GM03348 (cell line): ENCODE data around the gene RFX3.

ENCODE experiments used
- DNase-seq: peaks from one replicate; pipeline ENCODE4 v3.0.0; 2012; ENCODE audit warnings: low spot score

Gene RFX3

GRCh38 chr9:3513265-3513818 is 12.5 kb downstream of the RFX3 start:
- DNase-seq: no peak

DNA sequence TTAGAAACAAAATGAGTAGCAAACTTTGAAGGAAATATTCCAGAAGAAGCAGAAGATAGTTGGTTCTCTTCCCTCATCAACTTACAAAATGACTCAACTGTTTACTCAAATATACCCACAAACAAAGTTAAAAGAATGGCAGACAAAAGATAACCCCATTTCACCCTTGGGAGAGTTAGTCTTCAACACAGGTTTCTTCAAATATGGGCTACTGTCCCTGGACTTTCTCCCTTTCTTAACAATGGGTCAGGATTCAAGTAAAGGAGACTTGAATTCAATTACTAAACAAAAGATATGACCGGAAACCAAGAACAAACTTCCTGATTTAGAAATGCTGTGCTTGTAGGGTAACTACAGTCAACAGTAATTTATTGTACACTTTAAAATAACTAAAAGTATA is 14.2 kb downstream of the RFX3 start:
- DNase-seq: no peak

DNA sequence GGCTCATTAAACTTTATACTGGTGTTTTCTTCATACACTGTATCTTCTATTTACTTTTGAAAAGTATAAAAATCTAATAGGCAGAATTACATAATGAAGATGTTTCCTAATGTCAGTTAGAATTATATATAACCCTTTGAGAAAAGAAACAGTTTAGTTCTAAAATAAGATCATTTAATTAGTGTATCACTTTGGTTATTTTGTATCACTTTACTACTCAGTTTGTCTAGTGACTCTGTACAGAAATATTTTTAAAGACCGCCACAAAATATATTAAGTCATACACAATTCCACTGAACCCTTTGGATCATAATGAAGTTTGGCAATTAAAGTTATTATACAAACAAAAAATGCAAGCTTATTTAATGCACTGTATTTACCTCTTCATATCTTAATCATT is 15.0 kb downstream of the RFX3 start:
- DNase-seq: no peak

GRCh38 chr9:3509926-3510325 is 15.9 kb downstream of the RFX3 start:
- no peak for DNase-seq

DNA sequence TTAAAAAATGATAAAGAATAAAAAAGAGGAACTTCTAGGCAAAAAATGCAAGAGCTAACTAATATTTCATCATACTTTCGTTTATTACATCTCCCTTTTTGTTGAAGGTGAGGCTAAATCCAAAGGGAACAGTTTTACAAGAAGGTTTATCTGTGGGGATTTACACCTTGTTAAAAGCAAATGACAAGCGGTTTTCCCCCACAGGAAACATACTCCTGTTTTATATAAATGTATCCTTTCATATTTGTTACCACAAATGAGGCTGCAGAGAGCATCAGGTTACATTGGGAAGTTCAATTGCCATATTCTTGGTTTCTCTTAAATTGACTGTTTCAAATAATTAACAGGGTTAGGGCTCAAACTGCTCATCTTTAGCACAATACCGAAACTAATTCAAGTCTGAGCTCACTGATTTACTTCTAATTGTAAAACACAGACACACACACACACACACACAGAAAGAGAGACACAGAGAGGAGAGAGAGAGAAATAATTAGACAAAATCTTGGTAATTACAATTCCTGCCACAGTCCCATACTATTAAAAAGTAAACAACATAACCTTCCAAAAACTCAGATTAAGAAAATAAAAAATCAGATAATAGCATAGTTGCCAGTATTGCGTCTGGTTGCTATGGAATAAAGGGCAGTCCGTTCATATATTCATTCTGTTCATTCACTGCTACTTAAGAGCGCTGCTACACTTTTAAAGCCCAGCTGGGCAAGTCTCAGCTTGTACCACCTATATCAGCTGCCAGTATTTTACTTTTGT is 17.1 kb downstream of the RFX3 start:
- DNase-seq: no peak

DNA sequence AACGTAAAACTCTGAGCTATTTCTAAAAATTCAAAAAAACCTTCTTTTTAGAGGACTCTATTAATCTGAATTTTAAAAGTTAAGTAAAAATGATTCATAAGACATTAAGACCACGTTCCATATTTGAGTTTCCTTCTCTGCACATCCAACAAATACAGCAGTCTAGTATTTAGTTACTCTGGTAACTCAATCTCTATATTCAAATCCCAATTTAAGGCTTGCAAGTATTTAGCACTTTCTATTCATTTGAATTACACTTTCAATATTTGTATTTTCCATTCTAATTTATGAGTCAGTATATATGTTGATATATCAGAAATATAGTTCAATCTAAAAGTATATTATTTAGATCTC is 17.7 kb downstream of the RFX3 start:
- no peak for DNase-seq

DNA sequence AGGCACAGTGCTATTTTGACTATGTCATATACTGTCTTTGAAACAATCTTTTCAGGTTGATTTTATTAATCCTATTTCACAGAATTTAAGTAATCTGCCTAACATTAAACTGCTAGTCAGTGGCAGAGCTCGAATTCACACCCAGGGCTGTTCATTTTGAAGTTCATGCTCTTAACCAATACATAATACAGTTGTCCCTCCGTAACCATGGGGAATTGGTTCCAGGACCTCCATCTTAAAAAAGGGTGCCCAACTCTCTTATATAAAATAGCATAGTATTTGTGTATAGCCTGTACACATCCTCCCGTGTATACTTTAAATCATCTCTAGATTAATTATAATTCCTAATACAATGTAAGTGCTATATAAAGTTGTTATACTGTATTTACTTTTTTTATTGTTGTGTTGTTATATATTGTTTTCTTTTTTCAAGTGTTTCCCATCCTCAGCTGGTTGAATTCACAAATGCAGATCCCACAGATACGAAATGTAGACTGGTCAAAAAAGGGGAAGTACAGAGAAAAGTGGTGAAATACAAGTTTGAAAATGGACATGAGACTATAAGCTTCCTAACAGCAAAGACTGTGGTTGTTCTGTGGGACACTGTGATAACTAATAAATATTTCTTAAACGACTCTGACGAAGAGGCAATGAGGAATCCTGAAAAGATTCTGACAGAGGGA is 18.3 kb downstream of the RFX3 start:
- no peak for DNase-seq

- no peak for DNase-seq
Measured at GRCh38 chr9:3506164-3506563, 19.6 kb downstream of the RFX3 start.

- peak; percentile 5 for DNase-seq
Measured at GRCh38 chr9:3502560-3503398, 23.0 kb downstream of the RFX3 start.

- no peak for DNase-seq
Measured at GRCh38 chr9:3500044-3500443, 25.8 kb downstream of the RFX3 start.

- DNase-seq: no peak
Measured at GRCh38 chr9:3498691-3499090, 27.1 kb downstream of the RFX3 start.

GRCh38 chr9:3497857-3498256 is 27.9 kb downstream of the RFX3 start:
- DNase-seq: no peak

GRCh38 chr9:3497401-3497800 is 28.4 kb downstream of the RFX3 start:
- DNase-seq: peak; percentile 30

GRCh38 chr9:3495855-3496254 is 29.9 kb downstream of the RFX3 start:
- no peak for DNase-seq

GRCh38 chr9:3492214-3492613 is 33.6 kb downstream of the RFX3 start:
- DNase-seq: no peak

- DNase-seq: no peak
Measured at GRCh38 chr9:3491450-3491849, 34.4 kb downstream of the RFX3 start.

DNA sequence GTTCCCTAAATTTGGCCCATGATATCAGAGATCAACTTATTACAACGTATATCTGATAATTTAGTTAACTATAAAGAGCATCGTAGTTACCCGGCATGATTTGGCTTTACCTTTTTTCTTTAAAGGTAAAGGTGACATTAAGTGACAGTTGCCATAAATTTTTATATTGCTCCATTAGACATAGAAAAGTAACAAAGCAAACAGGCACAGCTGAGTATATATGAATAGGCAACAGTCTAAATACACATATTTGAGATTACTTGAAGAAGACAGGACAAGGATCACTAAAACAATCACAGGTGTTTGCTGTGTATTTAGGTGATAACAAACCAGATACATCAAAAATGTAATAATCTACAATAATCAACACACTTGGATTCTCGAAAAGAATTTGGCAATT is 34.8 kb downstream of the RFX3 start:
- no peak for DNase-seq

DNA sequence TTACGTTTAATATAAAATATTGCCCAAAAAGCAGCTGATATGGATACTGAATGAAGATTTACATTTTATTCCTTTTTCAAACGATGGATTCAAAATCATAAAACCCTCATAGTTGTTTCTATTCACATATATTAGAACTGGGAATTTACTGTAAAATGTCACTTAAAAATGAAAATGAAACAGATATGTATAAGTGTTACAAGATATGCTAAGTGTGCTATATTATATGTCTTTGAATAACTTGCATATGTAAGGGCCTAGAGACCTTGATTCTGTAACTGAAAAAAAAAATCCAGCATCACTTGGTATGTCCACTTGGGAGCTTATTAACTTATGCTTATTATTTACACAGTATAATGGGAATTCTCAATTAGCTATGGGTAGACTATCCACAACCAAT is 43.2 kb downstream of the RFX3 start:
- no peak for DNase-seq

DNA sequence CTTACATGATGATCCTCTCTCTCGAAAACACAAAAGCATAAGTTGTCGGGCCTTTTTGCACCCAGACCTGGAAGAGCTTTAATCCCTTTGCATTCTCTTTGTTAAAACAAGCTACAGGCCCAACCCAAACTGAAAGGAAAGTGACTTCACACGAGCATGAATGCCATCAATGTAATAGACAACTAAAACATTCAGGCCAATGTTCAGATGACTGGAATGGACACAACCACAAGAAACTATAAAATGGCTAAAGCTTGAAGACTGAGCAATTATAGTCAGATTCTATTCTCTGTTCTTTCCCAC is 45.5 kb downstream of the RFX3 start:
- no peak for DNase-seq

DNA sequence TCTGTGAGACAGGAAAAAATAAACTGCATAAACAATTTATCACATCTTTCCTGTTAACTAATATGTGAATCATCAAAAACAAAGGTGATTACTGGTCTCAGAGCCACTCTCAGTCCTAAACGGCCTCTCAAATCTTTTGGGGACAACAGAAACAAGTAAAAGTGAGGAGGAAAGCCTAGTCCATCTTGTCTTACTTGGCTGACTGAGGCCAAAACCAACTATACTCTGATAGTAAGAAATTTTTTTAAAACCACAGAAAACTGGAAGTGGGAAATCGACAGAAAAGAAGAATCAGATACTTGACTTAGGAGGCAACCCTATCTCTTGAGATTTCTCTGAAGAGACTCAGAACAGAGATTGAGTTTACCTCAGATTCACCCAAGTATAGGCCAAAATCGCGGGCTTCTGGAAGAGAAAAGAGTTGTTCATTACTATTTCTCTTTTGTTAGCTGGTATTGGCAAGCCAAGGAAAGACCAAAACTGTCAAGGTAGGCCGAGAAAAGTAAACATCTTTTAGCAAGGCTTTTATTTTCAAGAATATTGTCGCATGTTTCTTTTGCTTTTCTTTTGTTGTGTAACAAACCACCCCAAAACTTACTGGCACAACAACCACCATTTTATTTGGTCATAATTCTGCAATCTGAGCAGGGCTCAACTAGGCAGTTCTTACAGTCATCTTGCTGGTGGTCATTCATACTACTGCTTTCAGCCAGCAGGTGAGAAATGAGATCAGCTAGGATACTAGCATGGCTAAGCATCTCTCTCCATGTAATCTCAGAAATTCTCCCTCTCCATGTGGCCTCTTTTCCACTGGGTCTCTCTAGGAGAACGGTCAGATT is 46.1 kb downstream of the RFX3 start:
- no peak for DNase-seq

- DNase-seq: no peak
Measured at GRCh38 chr9:3478549-3478953, 47.2 kb downstream of the RFX3 start.

GRCh38 chr9:3477236-3477834 is 48.5 kb downstream of the RFX3 start:
- no peak for DNase-seq
